Colonic mucosa (tissue), 4 donors: ENCODE data around the gene RAB15. TPM values are rescaled to one million over a fixed set of nuclear protein-coding genes. Genes with fewer than 3 reads are reported as not detected.

ENCODE experiments used
- DNase-seq: peaks from one replicate; pipeline ENCODE4 v3.0.0-alpha.2; 2020
- H3K27ac ChIP-seq: fragments of 200-600 bp; one replicate; pipeline ENCODE4 v1.8.0; 2021
- H3K27me3 ChIP-seq: fragments of 200-600 bp; one replicate; pipeline ENCODE4 v1.8.0; 2021
- H3K36me3 ChIP-seq: fragments of 200-600 bp; one replicate; pipeline ENCODE4 v1.8.0; 2021
- H3K4me1 ChIP-seq: fragments of 200-600 bp; one replicate; pipeline ENCODE4 v1.8.0; 2021; ENCODE audit warnings: mild to moderate bottlenecking
- H3K4me3 ChIP-seq: fragments of 200-600 bp; one replicate; pipeline ENCODE4 v1.8.0; 2021
- H3K9ac ChIP-seq, 2 donors: one replicate each; pipeline ENCODE4 v1.7.0; 2013; ENCODE audit warnings: control low read depth in 2 of 2, low read depth in 2 of 2, low read length in 2 of 2
- H3K9me3 ChIP-seq: fragments of 200-600 bp; one replicate; pipeline ENCODE4 v1.8.0; 2021
- CTCF ChIP-seq: fragments of 200-600 bp; IDR thresholded peaks from one replicate; pipeline ENCODE4 v1.8.0; 2022; ENCODE audit warnings: antibody characterized with exemption, mild to moderate bottlenecking
- intact Hi-C: fragments of 100-400 bp; cut with DNase I; formaldehyde crosslinking; loops from one replicate; pipeline ENCODE4 v1.14.1; 2022
- total RNA-seq, 2 donors: library from RNA; stranded (reverse); fragmentation: NEBNext Ultra II Directional in 1 of 2; extraction: Animal tissue kit (Norgen Biotek cat#: 25700) in 1 of 2; gene quantifications; one replicate each; pipeline ENCODE4 v1.2.1, GENCODE V29; 2021
- donor health status: healthy.
- donor health status: DM: no; HTN: no; CAD: no.
- donor health status: DM: no; HTN: no; CAD: no.

Gene RAB15
- total RNA-seq, 2 donors from 2014 or later = 33.3 to 43.8 TPM

GRCh38 chr14:65011538-65011937, 39.4 kb upstream of the RAB15 start:
- no peak overlapping the region for H3K9ac ChIP-seq
- no peaks in the 10 kb centered on the region for H3K9me3 ChIP-seq
- no peaks in the 10 kb centered on the region for H3K36me3 ChIP-seq
- DNase-seq = no peak
- H3K4me3 ChIP-seq = no peak overlapping the region
- intact Hi-C loops = no loop called here
- no peak overlapping the region for H3K27ac ChIP-seq
- no peaks in the 10 kb centered on the region for H3K4me1 ChIP-seq
- no peak for TF ChIP-seq CTCF
- H3K27me3 ChIP-seq = no peaks in the 10 kb centered on the region

GRCh38 chr14:65010211-65010931, 38.2 kb upstream of the RAB15 start:
- no peak for DNase-seq
- Histone ChIP-seq H3K4me1 (no peaks in the 10 kb centered on the region), H3K9me3 (no peaks in the 10 kb centered on the region), H3K36me3 (no peaks in the 10 kb centered on the region), H3K27me3 (no peaks in the 10 kb centered on the region), H3K9ac (no peak overlapping the region), H3K27ac (no peak overlapping the region), H3K4me3 (no peak overlapping the region)
- intact Hi-C loops = no loop called here
- no peak for TF ChIP-seq CTCF

- no peaks in the 10 kb centered on the region for H3K4me1 ChIP-seq
- no peaks in the 10 kb centered on the region for H3K27me3 ChIP-seq
- no peak overlapping the region for H3K4me3 ChIP-seq
- H3K9me3 ChIP-seq = no peaks in the 10 kb centered on the region
- H3K9ac ChIP-seq = no peak overlapping the region
- H3K36me3 ChIP-seq = no peaks in the 10 kb centered on the region
- intact Hi-C loops = no loop called here
- no peak for TF ChIP-seq CTCF
- no peak overlapping the region for H3K27ac ChIP-seq
- DNase-seq = no peak
These were observed 35.1 kb upstream of the RAB15 start for GRCh38 chr14:65007202-65007601.

- H3K27me3 ChIP-seq = no peaks in the 10 kb centered on the region
- TF ChIP-seq CTCF = no peak
- H3K9ac ChIP-seq = no peak overlapping the region
- H3K4me3 ChIP-seq = no peak overlapping the region
- intact Hi-C loops = no loop called here
- H3K36me3 ChIP-seq = no peaks in the 10 kb centered on the region
- no peak overlapping the region for H3K27ac ChIP-seq
- no peaks in the 10 kb centered on the region for H3K9me3 ChIP-seq
- no peaks in the 10 kb centered on the region for H3K4me1 ChIP-seq
- DNase-seq = no peak
These were observed 34.2 kb upstream of the RAB15 start for GRCh38 chr14:65006261-65006721.

GRCh38 chr14:65003394-65003793, 31.3 kb upstream of the RAB15 start:
- Histone ChIP-seq H3K36me3 (no peaks in the 10 kb centered on the region), H3K4me1 (no peaks in the 10 kb centered on the region), H3K27me3 (no peaks in the 10 kb centered on the region), H3K4me3 (no peak overlapping the region), H3K9ac (no peak overlapping the region), H3K27ac (no peak overlapping the region), H3K9me3 (no peaks in the 10 kb centered on the region)
- no peak for DNase-seq
- no peak for TF ChIP-seq CTCF
- intact Hi-C loops = no loop called here
